Testis (tissue), 3 donors: ENCODE results near the gene ACADVL. TPM values are rescaled to one million over a fixed set of nuclear protein-coding genes. Genes with fewer than 3 reads are reported as not detected.

Experiments
- DNase-seq: peaks from one replicate; pipeline ENCODE4 v3.0.0-alpha.2; 2019
- H3K27ac ChIP-seq, 2 donors: fragments of 200-600 bp; sonication (generic); one replicate each; pipeline ENCODE4 v1.5.1; 2019
- H3K27me3 ChIP-seq: fragments of 200-600 bp; sonication (generic); one replicate; pipeline ENCODE4 v1.5.1; 2019
- H3K36me3 ChIP-seq: fragments of 200-600 bp; sonication (generic); one replicate; pipeline ENCODE4 v1.5.1; 2017; ENCODE audit warnings: low read depth; ENCODE audit errors: missing control alignments
- H3K4me1 ChIP-seq: fragments of 200-600 bp; sonication (generic); one replicate; pipeline ENCODE4 v1.5.1; 2019
- H3K4me3 ChIP-seq, 2 donors: fragments of 200-600 bp; sonication (generic); one replicate each; pipeline ENCODE4 v1.5.1; 2017 to 2019
- H3K9me3 ChIP-seq: fragments of 200-600 bp; sonication (generic); one replicate; pipeline ENCODE4 v1.5.1; 2017
- POLR2A ChIP-seq: fragments of 450-650 bp; IDR thresholded peaks from one replicate; pipeline ENCODE4 v1.6.1; 2017; ENCODE audit warnings: antibody characterized with exemption, mild to moderate bottlenecking, moderate library complexity
- WGBS, 2 donors: methylation state at CpG; one replicate each; pipeline ENCODE4 v1.1.5; 2018; 5-methylcytosine and 5-hydroxymethylcytosine counted together
- intact Hi-C: fragments of 100-400 bp; cut with DNase I; formaldehyde crosslinking; loops from one replicate; pipeline ENCODE4 v1.15.1; 2023; ENCODE audit warnings: low total_unique reads
- polyA plus RNA-seq: library from polyadenylated mRNA; stranded (reverse); fragments of 350-450 nt; fragmentation: Illumina TruSeq; extraction: RNeasy Lipid Tissue Mini Kit (QIAGEN cat#74804); gene quantifications from one replicate; pipeline ENCODE4 v1.2.3, GENCODE V29; 2014; ENCODE audit warnings: low read depth, low replicate concordance; ENCODE audit not compliant: insufficient read depth
- total RNA-seq, 2 donors: library from RNA; depleted of rRNA; stranded (reverse); fragments of >200 nt; gene quantifications; one replicate each; pipeline ENCODE4 v1.2.3, GENCODE V29; 2016
- TF ChIP-seq, protein P1 (sequence below), 3 experiments: fragments of 450-650 bp in 2 of 3; fragments of 200-600 bp in 1 of 3; sonication (generic) in 1 of 3; IDR thresholded peaks; one replicate each; pipeline ENCODE4 v1.5.1; 2016 to 2019; ENCODE audit warnings: antibody characterized with exemption in 3 of 3, mild to moderate bottlenecking in 2 of 3, moderate library complexity in 1 of 3

ACADVL gene
- total and polyA plus RNA-seq, 3 donors from 2014 or later, result 298 to 458 (median 334) TPM

DNA sequence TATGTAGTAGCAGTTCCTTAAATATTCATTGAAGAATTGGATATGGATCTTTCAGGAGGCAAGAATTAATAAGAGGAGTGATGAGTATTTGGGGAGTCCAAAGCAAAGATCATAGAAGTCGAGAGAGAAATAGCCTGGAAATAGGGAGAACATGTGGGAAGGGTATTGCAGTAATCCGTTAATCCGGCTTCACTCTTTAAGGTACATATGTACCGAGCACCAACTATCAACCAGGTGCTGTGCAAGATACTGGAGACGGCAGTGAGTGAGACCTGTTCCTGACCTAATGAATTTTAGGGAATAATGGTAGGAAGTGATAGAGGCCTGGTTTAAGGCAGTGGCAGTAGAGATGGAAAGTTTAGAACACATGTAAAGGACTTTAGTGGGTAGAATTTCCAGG is 33.3 kb downstream of the ACADVL start:
- H3K27me3 ChIP-seq, result no peaks in the 10 kb centered on the region
- no peaks in the 10 kb centered on the region for H3K9me3 ChIP-seq
- intact Hi-C loops, result no loop called here
- H3K4me1 ChIP-seq, result peaks cover 26% of the 10 kb centered on the region
- no peaks in the 10 kb centered on the region for H3K36me3 ChIP-seq
- H3K4me3 ChIP-seq, result peak overlapping the region in 1 of 2 donors; percentile 98
- WGBS, 2 donors, result 41 to 61% methylated on average over 5 of the region's 5 CpGs
- DNase-seq, result no peak
- H3K27ac ChIP-seq, result peak overlapping the region; percentile 99 to 100
- TF ChIP-seq POLR2A, result no peak
- TF ChIP-seq, protein P1, sequence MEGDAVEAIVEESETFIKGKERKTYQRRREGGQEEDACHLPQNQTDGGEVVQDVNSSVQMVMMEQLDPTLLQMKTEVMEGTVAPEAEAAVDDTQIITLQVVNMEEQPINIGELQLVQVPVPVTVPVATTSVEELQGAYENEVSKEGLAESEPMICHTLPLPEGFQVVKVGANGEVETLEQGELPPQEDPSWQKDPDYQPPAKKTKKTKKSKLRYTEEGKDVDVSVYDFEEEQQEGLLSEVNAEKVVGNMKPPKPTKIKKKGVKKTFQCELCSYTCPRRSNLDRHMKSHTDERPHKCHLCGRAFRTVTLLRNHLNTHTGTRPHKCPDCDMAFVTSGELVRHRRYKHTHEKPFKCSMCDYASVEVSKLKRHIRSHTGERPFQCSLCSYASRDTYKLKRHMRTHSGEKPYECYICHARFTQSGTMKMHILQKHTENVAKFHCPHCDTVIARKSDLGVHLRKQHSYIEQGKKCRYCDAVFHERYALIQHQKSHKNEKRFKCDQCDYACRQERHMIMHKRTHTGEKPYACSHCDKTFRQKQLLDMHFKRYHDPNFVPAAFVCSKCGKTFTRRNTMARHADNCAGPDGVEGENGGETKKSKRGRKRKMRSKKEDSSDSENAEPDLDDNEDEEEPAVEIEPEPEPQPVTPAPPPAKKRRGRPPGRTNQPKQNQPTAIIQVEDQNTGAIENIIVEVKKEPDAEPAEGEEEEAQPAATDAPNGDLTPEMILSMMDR (IDR thresholded peaks at IDR 0.05), result no peak

DNA sequence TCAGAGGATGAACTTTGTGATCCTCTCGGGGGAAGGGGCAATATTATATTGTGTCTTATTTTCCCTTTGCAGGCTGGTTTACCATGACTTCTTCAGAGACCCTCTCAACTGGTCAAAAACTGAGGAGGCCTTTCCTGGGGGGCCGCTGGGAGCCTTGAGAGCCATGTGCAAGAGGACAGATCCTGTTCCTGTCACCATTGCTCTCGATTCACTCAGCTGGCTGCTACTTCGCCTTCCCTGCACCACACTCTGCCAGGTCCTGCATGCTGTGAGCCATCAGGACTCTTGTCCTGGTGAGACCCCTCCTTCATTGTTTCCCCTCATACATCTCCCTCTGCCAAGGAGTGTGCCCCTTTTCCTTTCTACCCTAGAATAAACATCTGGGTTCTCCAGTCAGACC is 34.8 kb downstream of the ACADVL start:
- Histone ChIP-seq H3K4me1 (peaks cover 20% of the 10 kb centered on the region), H3K9me3 (no peaks in the 10 kb centered on the region), H3K27me3 (no peaks in the 10 kb centered on the region), H3K27ac (no peak overlapping the region), H3K4me3 (no peak overlapping the region), H3K36me3 (no peaks in the 10 kb centered on the region)
- TF ChIP-seq, protein P1 (IDR thresholded peaks at IDR 0.05), result no peak
- no peak for TF ChIP-seq POLR2A
- 76 to 80% methylated on average over 4 of the region's 4 CpGs for WGBS, 2 donors
- intact Hi-C loops, result no loop called here
- no peak for DNase-seq

DNA sequence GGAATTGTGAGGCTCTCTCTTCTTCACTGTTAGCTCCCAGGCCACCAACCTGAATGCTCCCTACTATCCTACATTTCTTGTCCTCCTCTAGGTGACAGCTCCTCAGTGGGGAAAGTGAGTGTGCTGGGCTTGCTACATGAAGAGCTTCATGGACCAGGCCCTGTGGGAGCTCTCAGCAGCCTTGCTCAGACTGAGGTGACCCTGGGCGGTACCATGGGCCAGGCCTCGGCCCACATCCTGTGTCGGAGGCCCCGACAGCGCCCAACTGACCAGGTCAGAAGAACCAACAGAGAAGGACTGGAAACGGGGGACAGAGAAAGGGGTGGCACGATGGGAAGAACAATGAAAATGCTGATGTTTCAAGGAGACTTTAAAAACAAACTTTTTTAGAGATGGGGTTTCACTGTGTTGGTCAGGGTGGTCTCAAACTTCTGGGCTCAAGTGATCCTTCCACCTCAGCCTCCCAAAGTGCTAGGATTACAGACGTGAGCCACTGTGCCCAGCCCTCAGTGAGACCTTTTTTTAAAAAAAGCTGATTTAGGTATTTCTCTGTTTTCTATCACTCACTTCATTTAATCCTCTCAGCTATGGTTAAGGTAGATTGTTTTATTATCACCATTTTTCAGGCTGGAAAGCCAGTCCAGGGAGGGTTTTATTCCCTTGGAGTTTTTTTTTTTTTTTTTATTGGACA is 37.2 kb downstream of the ACADVL start:
- intact Hi-C loops, result no loop called here
- TF ChIP-seq, protein P1 (IDR thresholded peaks at IDR 0.05), result no peak
- no peak for TF ChIP-seq POLR2A
- no peak overlapping the region for H3K4me3 ChIP-seq
- H3K27me3 ChIP-seq, result no peaks in the 10 kb centered on the region
- no peak overlapping the region for H3K27ac ChIP-seq
- H3K36me3 ChIP-seq, result no peaks in the 10 kb centered on the region
- H3K9me3 ChIP-seq, result no peaks in the 10 kb centered on the region
- peaks cover 17% of the 10 kb centered on the region for H3K4me1 ChIP-seq
- no peak for DNase-seq
- WGBS, 2 donors, result 87 to 92% methylated on average over 8 of the region's 8 CpGs

- Histone ChIP-seq H3K4me1 (peaks cover 8% of the 10 kb centered on the region), H3K27ac (no peak overlapping the region), H3K27me3 (no peaks in the 10 kb centered on the region), H3K4me3 (no peak overlapping the region), H3K36me3 (no peaks in the 10 kb centered on the region), H3K9me3 (no peaks in the 10 kb centered on the region)
- WGBS, 2 donors, result 83 to 89% methylated on average over 7 of the region's 7 CpGs
- no peak for DNase-seq
- intact Hi-C loops, result no loop called here
- TF ChIP-seq, protein P1 (IDR thresholded peaks at IDR 0.05), result no peak
- no peak for TF ChIP-seq POLR2A
Observed at GRCh38 chr17:7258731-7259554, 39.2 kb downstream of the ACADVL start.
